GM18507 (cell line): Measurements from ENCODE around the gene FAM181A.

Experiments
- DNase-seq: peaks from one replicate; pipeline ENCODE4 v3.0.0; 2011; ENCODE audit warnings: low read depth; ENCODE audit not compliant: insufficient read length; ENCODE audit errors: extremely low spot score
- FAIRE-seq: peaks from 2 replicates; lab custom pipeline; 2011; peaks lifted over from hg19 to GRCh38; lab: Jason Lieb, UNC

Gene FAM181A

DNA sequence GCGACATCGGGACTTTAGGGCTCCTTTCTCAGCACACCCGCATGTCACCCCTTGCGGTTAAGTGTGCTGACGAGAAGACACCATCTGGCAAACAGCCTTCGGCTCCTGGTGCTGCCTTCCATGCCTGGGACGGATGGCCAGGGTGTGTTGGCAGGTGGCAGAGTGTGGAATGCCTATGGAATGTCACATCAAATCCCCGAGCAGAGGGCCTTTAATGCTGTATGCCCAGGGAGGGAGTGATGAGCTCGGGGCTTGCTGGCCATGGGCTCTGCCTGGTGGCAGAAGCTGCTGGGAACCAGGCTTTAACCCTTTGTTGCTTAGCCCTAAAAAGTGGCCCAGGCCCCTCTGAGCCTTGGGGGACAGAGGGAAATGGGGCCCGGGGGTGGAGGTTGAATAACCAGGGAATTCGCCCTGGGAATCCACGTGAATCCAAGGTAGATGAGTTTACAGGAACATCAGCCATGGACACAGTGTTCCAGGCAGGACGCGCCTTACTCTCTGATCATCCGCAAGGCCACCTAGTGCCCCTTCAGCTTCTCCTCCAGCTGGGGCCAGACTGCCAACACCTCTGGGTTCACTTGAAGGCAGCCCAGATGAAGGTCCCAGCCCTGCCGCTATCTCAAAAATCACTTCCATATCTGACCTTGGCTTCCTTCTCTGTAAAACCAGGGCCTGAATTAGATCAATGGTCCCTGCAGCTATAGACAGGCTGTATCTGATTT lies 17.4 kb downstream of the FAM181A start:
- FAIRE-seq (no peak), DNase-seq (no peak)

DNA sequence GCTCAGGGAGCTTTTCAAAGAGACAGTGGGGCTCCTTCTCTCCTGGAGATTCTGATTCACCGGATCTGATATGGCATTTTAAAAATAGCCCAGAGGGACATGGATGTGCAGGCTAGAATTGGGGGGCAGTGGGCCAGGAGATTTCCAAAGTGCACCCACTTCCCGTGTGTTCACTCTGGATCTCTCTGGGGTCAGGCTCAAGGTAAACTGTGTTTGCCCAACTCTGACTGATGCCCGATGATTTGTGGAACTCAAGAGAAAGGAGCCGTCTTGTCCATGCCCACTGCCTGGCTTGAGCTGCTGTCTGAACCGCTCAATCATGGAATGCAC lies 17.9 kb downstream of the FAM181A start:
- DNase-seq (no peak), FAIRE-seq (no peak)

DNA sequence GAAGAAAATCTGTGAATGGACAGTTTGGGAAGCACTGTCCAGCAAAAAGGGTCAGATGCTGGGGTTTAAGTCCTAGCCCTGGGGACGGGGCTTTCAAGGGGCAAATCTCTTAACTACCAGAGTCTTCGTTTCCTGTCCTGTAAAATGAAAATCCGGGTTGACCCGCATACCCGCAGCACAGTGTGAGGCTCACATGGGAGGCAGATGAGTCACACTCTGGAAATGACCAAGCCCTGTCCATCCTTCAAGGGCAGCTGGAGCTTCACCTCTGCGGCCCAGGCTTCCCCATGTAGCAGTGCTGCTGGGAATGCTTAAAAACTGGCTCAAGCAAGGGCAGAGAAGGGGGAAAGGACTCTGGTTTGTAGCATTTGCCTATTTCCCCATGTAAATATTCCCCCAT lies 19.0 kb downstream of the FAM181A start:
- no peak for FAIRE-seq

DNA sequence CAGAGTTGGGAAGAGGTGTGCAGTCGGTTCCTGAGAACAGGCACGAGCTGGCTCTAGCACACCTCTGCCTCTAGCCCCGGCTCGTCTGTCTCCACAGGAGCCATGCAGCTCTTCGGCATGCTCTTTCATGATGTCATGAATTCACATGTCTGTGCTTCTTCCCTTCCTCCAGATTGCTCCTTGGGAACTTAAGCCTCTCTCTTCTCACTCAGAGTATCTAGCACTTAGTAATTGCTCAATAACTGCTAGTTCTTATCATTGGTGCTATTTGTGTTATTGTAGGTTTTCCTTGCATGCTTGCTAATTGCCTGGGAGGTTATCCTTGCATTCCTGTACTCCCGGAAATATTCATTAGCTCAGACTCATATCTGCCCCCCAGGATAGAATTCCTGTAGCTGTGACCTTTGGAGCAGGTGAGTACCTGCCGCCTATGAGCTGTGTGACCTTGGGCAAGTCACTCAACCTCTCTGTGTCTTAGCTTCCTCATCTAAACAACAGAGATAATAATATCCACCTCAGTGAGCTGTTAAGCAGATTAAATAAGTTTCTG lies 19.5 kb downstream of the FAM181A start:
- DNase-seq (no peak), FAIRE-seq (no peak)

More for the DNA sequence above, 19.0 kb downstream of the FAM181A start:
- no peak for DNase-seq

DNA sequence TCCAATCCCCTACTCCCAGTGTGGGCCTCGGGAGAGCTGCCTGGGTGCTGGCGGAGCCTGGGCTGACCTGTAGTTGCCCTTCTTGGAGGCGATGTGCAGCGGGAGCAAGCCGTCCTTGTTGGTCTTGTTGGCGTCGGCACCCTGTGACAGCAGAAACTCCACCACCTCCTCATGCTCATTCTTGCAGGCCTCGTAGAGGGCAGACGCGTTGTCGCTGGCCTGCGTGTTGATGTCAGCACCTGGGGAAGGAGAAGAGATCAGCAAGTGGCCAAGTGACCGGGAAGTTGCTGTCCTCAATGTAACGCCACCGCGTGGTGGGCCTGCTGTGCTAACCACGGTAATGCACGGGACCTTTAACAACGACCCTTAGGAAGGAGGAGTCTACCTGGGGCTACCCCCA lies 20.1 kb downstream of the FAM181A start:
- DNase-seq (no peak), FAIRE-seq (no peak)

DNA sequence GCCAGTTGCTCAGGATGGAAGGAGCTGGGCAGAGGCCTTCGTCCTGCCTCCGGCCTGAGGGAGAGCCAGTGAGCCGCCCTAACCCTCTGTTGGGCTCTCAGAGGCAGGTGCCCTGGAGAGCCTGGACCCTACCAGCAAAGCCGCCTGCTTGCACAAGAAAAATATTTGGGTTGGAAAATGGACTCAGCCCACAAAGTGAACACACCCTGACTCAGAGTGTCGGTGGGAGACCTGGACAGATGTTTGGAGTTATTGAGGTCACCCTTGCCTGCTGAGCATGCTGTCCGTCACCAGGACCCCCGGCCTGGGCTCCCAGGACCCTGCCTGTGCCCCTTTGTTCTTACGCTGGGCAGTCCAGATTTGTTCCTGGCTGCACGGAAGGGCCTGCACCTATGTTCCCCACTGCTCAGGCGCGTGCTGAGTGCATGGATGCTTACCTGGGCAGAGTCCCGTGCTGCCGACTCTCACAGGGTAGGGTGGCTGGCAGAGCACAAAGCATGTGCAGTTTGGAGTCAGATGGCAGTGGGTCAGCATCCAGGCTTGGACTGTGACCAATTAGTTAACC lies 22.4 kb downstream of the FAM181A start:
- DNase-seq (no peak), FAIRE-seq (no peak)

GRCh38 chr14:93950948-93951634 lies 23.9 kb downstream of the FAM181A start:
- DNase-seq: no peak
- no peak for FAIRE-seq

- DNase-seq: no peak
- no peak for FAIRE-seq
Observed at GRCh38 chr14:93951635-93952540, 24.7 kb downstream of the FAM181A start.

DNA sequence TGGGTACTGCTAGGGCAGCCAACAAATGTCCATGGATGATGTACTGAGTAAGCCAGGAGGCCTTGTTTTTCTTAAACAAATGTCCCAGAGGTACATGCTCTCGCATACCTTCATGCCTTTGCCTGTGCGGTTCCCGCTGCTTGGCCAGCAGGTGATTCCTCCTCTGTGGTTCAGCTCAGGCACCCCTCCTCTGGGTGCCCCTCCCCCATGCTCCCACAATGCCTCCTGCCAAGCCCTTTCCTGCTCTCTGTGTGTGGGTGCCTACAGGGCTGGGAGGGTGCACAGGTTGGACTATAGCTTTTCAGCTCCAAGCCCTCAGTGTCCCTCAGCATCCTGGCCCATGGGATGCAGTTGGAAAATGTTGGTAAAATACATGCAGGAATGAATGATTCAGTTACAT lies 25.7 kb downstream of the FAM181A start:
- no peak for FAIRE-seq
- no peak for DNase-seq

DNA sequence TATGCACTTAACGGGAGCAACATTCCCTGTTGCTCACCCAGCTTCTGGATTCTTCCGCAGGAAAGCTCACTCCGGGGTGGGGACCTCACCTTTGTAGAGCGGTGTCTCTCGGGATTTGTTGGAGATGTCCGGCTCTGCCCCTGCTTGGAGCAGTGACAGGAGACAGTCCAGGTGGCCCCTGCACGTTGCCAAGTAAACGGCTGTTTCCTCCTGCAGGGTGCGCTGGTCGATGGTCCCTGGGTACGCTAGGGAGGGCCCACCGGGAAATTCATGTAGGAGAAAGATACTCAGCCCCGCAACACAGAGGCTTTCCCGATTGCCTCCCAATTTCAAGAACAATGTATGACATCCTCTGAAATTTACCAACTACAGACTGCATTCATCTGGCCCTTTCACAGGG lies 26.1 kb downstream of the FAM181A start:
- FAIRE-seq (no peak), DNase-seq (no peak)

DNA sequence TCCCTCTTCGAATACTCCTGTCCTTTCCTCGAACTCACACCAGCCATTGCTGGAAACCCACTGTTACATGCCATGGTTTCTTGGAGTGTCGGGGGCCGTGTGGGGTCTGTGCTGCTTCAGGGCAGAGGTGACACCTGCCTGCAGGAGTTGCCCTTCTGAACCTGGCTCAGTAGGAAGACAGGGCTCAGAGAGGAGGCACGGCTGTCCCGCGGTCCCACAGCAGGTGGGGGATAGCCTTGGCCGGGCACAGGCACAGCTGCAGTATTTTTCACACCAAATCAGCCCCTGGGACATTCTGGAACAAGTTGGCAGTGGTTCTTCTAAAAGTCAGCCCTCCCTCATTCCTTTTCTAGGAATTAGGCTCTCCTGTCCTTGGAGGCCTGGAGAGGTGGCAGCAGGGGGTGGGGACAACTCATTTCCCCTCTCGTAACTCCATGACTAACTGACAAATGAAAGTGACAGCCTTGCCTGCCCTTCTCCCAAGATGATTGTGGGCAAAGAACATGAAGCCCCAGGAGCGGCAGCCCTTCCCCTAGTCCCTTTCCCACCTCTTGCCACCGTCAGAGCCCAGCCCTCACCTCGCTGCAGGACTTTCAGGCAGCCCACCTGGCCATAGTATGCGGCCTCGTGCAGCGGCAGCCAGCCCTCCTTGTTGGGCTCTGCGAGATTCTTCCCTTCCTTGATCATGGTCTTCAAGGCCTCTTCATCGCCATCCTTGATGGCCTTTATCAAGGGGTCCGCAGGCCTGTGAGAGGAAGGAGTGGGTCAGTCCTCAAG lies 26.8 kb downstream of the FAM181A start:
- FAIRE-seq (no peak), DNase-seq (no peak)

GRCh38 chr14:93954516-93954830 lies 27.3 kb downstream of the FAM181A start:
- DNase-seq (no peak), FAIRE-seq (no peak)

DNA sequence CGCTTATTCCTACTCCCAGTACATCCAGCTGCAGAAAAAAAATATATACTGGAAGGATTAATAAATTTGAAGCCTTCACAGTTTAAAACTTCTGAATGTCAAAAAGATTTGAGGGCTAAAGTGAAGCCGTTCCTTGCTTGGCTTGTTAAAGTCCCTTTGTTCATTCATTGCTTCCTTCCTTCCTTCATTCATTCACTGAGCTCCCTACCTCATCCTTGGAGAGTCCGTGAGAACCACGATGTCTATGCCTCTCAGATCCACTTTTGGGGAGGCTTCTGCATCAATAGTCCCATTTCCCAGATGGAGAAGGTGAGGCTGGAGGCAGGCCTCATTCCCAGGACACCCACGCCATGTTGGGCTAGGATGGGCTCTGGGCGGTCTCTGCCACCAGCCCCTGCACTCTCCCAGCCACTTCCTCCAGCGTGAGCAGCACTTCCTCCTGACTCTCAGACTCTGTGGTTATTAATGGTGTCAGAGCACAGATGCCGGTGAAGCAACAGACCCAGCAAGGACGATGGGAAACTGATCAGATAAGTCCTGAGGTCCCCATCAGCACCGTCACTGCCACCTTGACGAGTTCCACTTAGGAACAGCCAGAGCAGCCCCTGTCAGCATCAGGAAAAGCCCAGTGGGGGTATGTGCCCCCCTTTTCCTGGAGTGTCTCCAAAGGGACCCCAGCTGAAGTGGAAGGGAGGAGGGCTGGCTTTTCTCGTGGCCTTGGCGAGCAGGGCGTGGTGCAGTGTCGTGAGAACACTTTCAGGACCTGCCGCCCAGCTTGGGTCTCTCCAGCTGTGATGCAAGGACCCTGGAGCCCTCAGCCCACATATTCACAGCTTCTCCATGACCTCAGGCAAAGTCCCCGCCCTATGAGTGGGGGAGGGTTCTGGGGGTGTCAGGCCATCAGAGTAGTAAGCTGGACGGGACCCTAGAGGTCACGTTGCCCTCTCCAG lies 28.0 kb downstream of the FAM181A start:
- peak; percentile 91 for FAIRE-seq
- no peak for DNase-seq

GRCh38 chr14:93955850-93956481 lies 28.8 kb downstream of the FAM181A start:
- DNase-seq (no peak), FAIRE-seq (no peak)

DNA sequence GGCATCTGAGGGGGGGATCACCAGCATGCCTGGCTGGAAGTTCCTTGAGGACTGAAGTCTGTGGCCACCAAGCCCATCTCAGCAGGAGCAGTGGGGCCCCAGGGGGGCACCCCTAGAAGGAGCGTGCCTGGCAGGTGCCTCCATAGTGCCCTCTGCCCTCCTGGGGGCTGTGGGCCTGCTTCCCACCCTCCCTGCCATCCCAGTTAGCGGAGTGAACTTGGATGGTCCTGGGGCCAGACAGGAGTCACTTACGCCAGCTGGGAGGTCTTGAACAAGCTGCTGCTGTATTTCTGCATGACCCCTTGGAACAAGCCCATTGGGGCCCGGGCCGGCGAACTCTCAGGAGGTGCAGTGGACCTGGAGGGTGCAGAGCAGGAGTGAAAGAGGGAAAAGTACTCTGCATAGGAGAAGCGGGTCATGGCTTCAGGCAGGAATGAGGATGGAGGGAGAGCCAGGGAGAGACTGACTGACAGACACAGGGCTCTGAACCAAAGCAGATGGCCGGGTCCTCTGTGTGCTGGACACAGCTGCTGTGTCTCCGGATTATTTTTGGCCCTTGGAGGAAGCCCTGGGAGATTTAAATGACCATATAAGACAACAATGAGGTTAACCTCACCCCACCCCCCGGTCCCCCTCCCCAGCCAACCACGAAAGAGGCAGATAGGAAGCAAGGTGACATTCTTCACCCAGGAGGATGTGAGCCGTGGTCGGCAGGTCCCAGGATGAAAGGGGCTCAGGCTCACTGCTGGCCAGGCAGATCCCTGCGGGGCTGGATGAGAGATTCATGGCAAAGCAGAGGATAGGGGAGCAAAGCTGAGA lies 29.6 kb downstream of the FAM181A start:
- DNase-seq (no peak), FAIRE-seq (peak; percentile 64)

- FAIRE-seq: no peak
- DNase-seq: no peak
Observed at GRCh38 chr14:93957333-93957710, 30.2 kb downstream of the FAM181A start.
